HepG2 (cell line): Measurements from ENCODE around the gene TEKTIP1. TPM values are rescaled to one million over a fixed set of nuclear protein-coding genes. Genes with fewer than 3 reads are reported as not detected.
A peak's percentile ranks its signal among the peaks of the same experiment; 100 is the strongest.

Source experiments
- CBFB ChIP-seq: sonication (generic); formaldehyde crosslinking; IDR thresholded peaks from 2 replicates; pipeline ENCODE4 v1.4.0; 2020; ENCODE audit warnings: missing genetic modification reagents
- DMTF1 ChIP-seq: sonication (generic); formaldehyde crosslinking; IDR thresholded peaks from 2 replicates; pipeline ENCODE4 v1.4.0; 2020; ENCODE audit warnings: mild to moderate bottlenecking, missing genetic modification reagents
- GATAD1 ChIP-seq: IDR thresholded peaks from 2 replicates; pipeline ENCODE4 v1.6.1; 2016; ENCODE audit warnings: missing genetic modification reagents, missing compliant biosample characterization
- MAZ ChIP-seq, 2 experiments: sonication (generic) in 1 of 2; formaldehyde crosslinking in 1 of 2; IDR thresholded peaks; 2 replicates each; pipeline versions ENCODE4 v1.5.0 to v1.6.1; 2012 to 2020; ENCODE audit warnings: low read depth in 2 of 2, mild to moderate bottlenecking in 2 of 2, borderline replicate concordance in 1 of 2, improper control_type of control experiment in 1 of 2, low read length in 1 of 2, missing genetic modification reagents in 1 of 2, moderate library complexity in 1 of 2
- PRDM4 ChIP-seq: sonication (generic); formaldehyde crosslinking; IDR thresholded peaks from 2 replicates; pipeline ENCODE4 v1.9.0; 2021; ENCODE audit warnings: missing genetic modification reagents, borderline replicate concordance
- SALL2 ChIP-seq: sonication (generic); formaldehyde crosslinking; IDR thresholded peaks from 2 replicates; pipeline ENCODE4 v1.8.1; 2023; ENCODE audit warnings: mild to moderate bottlenecking, missing genetic modification reagents, inconsistent platforms
- SIX4 ChIP-seq: sonication (generic); formaldehyde crosslinking; IDR thresholded peaks from 2 replicates; pipeline ENCODE4 v1.4.0; 2020; ENCODE audit warnings: missing genetic modification reagents
- SOX6 ChIP-seq, 2 experiments: fragments of 450-650 bp in 1 of 2; sonication (generic) in 1 of 2; formaldehyde crosslinking in 1 of 2; IDR thresholded peaks; 2 replicates each; pipeline versions ENCODE4 v1.4.0 to v1.6.1; 2017 to 2020; ENCODE audit warnings: antibody characterized with exemption in 1 of 2, mild to moderate bottlenecking in 1 of 2, missing genetic modification reagents in 1 of 2
- SP4 ChIP-seq: sonication (generic); formaldehyde crosslinking; IDR thresholded peaks from 2 replicates; pipeline ENCODE4 v1.8.1; 2023; ENCODE audit warnings: mild to moderate bottlenecking, missing genetic modification reagents
- TCF12 ChIP-seq, 2 experiments: fragments of 450-650 bp in 1 of 2; sonication (generic) in 1 of 2; formaldehyde crosslinking in 1 of 2; IDR thresholded peaks; 2 replicates each; pipeline versions ENCODE4 v1.6.1 to v1.8.0; 2017 to 2022; ENCODE audit warnings: antibody characterized with exemption in 1 of 2, mild to moderate bottlenecking in 1 of 2, missing genetic modification reagents in 1 of 2, moderate library complexity in 1 of 2
- TFDP1 ChIP-seq: IDR thresholded peaks from 2 replicates; pipeline ENCODE4 v1.6.1; 2016; ENCODE audit warnings: missing compliant biosample characterization, missing genetic modification reagents, borderline replicate concordance
- TFDP2 ChIP-seq: sonication (generic); formaldehyde crosslinking; IDR thresholded peaks from 2 replicates; pipeline ENCODE4 v1.4.0; 2020; ENCODE audit warnings: missing genetic modification reagents
- U2AF1 ChIP-seq: fragments of 200-400 bp; formaldehyde crosslinking; optimal IDR thresholded peaks from 2 replicates; pipeline ENCODE3; 2017; ENCODE audit warnings: mild to moderate bottlenecking, low read depth, low read length
- ZNF329 ChIP-seq: sonication (generic); formaldehyde crosslinking; IDR thresholded peaks from 2 replicates; pipeline ENCODE4 v1.9.0; 2021; ENCODE audit warnings: low read depth, mild to moderate bottlenecking, missing genetic modification reagents
- ZNF383 ChIP-seq: sonication (generic); formaldehyde crosslinking; IDR thresholded peaks from 2 replicates; pipeline ENCODE4 v1.4.0; 2020; ENCODE audit warnings: missing genetic modification reagents, mild to moderate bottlenecking, borderline replicate concordance
- ZNF441 ChIP-seq: sonication (generic); formaldehyde crosslinking; IDR thresholded peaks from 2 replicates; pipeline ENCODE4 v1.7.0; 2021; ENCODE audit warnings: missing genetic modification reagents, borderline replicate concordance
- polyA plus RNA-seq, 8 experiments: library from polyadenylated mRNA; depleted of rRNA in 3 of 8; stranded (reverse) in 7 of 8; unstranded in 1 of 8; fragments of >200 nt; fragmentation: Illumina TruSeq in 4 of 8; extraction: Trizol in 4 of 8; gene quantifications; 2 replicates each; pipeline versions ENCODE4 v1.2.1 to v1.2.3, GENCODE V29; 2011 to 2016; ENCODE audit warnings: low read depth in 4 of 8, missing spikeins in 1 of 8, mixed read lengths in 1 of 8; ENCODE audit not compliant: insufficient read depth in 1 of 8
- total RNA-seq, 5 experiments: library from RNA; depleted of rRNA; stranded (reverse); fragments of >200 nt; fragmentation: Illumina TruSeq; extraction: Trizol; gene quantifications; 2 replicates each; pipeline ENCODE4 v1.2.3, GENCODE V29; 2016; ENCODE audit warnings: low read depth in 1 of 5

Gene TEKTIP1
- total and polyA plus RNA-seq, 2 of the 13 experiments (the other 11 are each of a cell fraction or from before 2014, with no cell fraction given): not detected

GRCh38 chr19:3557461-3558248, 18.7 kb downstream of the TEKTIP1 start, which contains the start of gene MFSD12 (continued):
- TF ChIP-seq TFDP2 (CRISPR knock-in tag) (0 out of 2 replicates have a peak, but pooled peaks have one; percentile 6), SALL2 (CRISPR knock-in tag) (peak; percentile 67; the same call in 1 of the 2 replicates), SIX4 (CRISPR knock-in tag) (no peak; the same call in 1 of the 2 replicates), GATAD1 (peak; percentile 6; the same call in 1 of the 2 replicates), TFDP1 (no peak), ZNF441 (peak; percentile 29; the same call in 1 of the 2 replicates), PRDM4 (CRISPR knock-in tag) (no peak), MAZ (IDR thresholded peaks at IDR 0.05; ENCODE audit: borderline replicate concordance, low read depth, low read length) (peak; percentile 85), MAZ (CRISPR knock-in tag; IDR thresholded peaks at IDR 0.05; ENCODE audit: low read depth) (peak; percentile 65; the same call in 1 of the 2 replicates), ZNF383 (CRISPR knock-in tag) (no peak), SP4 (CRISPR knock-in tag) (peak; percentile 96), ZNF329 (CRISPR knock-in tag) (no peak), U2AF1 (no peak), CBFB (peak; percentile 32; the same call in 1 of the 2 replicates), DMTF1 (CRISPR knock-in tag) (no peak), TCF12 (IDR thresholded peaks at IDR 0.05) (no peak), TCF12 (CRISPR knock-in tag; IDR thresholded peaks at IDR 0.05) (peak; percentile 47; the same call in 1 of the 2 replicates), SOX6 (IDR thresholded peaks at IDR 0.05) (no peak), SOX6 (CRISPR knock-in tag; IDR thresholded peaks at IDR 0.05) (peak; percentile 16; the same call in 1 of the 2 replicates)
